H1 (cell line): ENCODE results near the gene NDUFAF8. TPM values are rescaled to one million over a fixed set of nuclear protein-coding genes. Genes with fewer than 3 reads are reported as not detected.

Source experiments
- CTCF ChIA-PET: fragments of 300-600 bp; sonication (Branson Sonifier 250); formaldehyde crosslinking; loops from one replicate; lab custom pipeline; 2021; ENCODE audit not compliant: partially characterized antibody; lab: Charles Lee
- POLR2A ChIA-PET: fragments of 300-600 bp; sonication (Branson Sonifier 250); formaldehyde crosslinking; loops from one replicate; lab custom pipeline; 2021; ENCODE audit warnings: inconsistent platforms; ENCODE audit not compliant: partially characterized antibody; lab: Charles Lee
- DNase-seq, 2 experiments: peaks; one replicate each; pipeline versions ENCODE4 v3.0.0 to v3.0.0-alpha.2; 2010 to 2022; ENCODE audit warnings: low spot score in 2 of 2, low read depth in 1 of 2, mixed read lengths in 1 of 2
- FAIRE-seq: peaks from 2 replicates; lab custom pipeline; 2011; peaks lifted over from hg19 to GRCh38; lab: Jason Lieb, UNC
- H2AFZ ChIP-seq: 2 replicates; pipeline ENCODE4 v1.8.1; 2012; ENCODE audit warnings: low read length, inconsistent platforms
- H2AK5ac ChIP-seq: 2 replicates; pipeline ENCODE4 v1.6.1; 2013; ENCODE audit warnings: low read depth, low read length
- H2BK120ac ChIP-seq: replicated peaks from 2 replicates; pipeline ENCODE3; 2013; ENCODE audit warnings: low read depth, low read length, inconsistent platforms
- H2BK12ac ChIP-seq: 2 replicates; pipeline ENCODE4 v1.6.1; 2013; ENCODE audit warnings: low read depth, low read length
- H2BK15ac ChIP-seq: 2 replicates; pipeline ENCODE4 v1.6.1; 2013; ENCODE audit warnings: low read length
- H2BK20ac ChIP-seq: 2 replicates; pipeline ENCODE4 v1.6.1; 2013; ENCODE audit warnings: low read length
- H2BK5ac ChIP-seq: 2 replicates; pipeline ENCODE4 v1.6.1; 2013; ENCODE audit warnings: low read depth, low read length
- H3K14ac ChIP-seq: 2 replicates; pipeline ENCODE4 v1.6.1; 2013; ENCODE audit warnings: inconsistent platforms; ENCODE audit not compliant: insufficient read length
- H3K18ac ChIP-seq: 2 replicates; pipeline ENCODE4 v1.6.1; 2013; ENCODE audit warnings: low read length; ENCODE audit errors: extremely low read depth
- H3K23ac ChIP-seq: 2 replicates; pipeline ENCODE4 v1.6.1; 2013; ENCODE audit warnings: inconsistent platforms; ENCODE audit not compliant: insufficient read length
- H3K23me2 ChIP-seq: 2 replicates; pipeline ENCODE4 v1.6.1; 2013; ENCODE audit warnings: low read depth, low read length
- H3K27ac ChIP-seq: 2 replicates; pipeline ENCODE4 v1.6.1; 2011; ENCODE audit warnings: low read depth, low read length, inconsistent platforms
- H3K27me3 ChIP-seq, 4 experiments: replicated peaks in 1 of 4; 1 replicate in 1 of 4; 2 replicates in 3 of 4; pipeline versions ENCODE4 v1.6.1 to v1.8.1; 2011 to 2013; ENCODE audit warnings: low read length in 3 of 4, mild to moderate bottlenecking in 3 of 4, inconsistent platforms in 2 of 4, mixed read lengths in 2 of 4, moderate library complexity in 1 of 4; ENCODE audit not compliant: control insufficient read depth in 3 of 4, insufficient read depth in 3 of 4; ENCODE audit errors: extremely low read depth in 1 of 4
- H3K36me3 ChIP-seq, 4 experiments: 2 replicates each; pipeline versions ENCODE4 v1.6.1 to v1.8.1; 2011 to 2013; ENCODE audit warnings: mild to moderate bottlenecking in 4 of 4, low read length in 3 of 4, moderate library complexity in 2 of 4, control low read depth in 1 of 4, inconsistent platforms in 1 of 4; ENCODE audit not compliant: insufficient read depth in 4 of 4, control insufficient read depth in 2 of 4
- H3K4ac ChIP-seq: replicated peaks from 2 replicates; pipeline ENCODE3; 2013; ENCODE audit warnings: low read length, low read depth, mixed read lengths, inconsistent platforms; ENCODE audit not compliant: insufficient read length
- H3K4me1 ChIP-seq, 4 experiments: replicated peaks in 1 of 4; 1 replicate in 1 of 4; 2 replicates in 3 of 4; pipeline versions ENCODE4 v1.6.1 to v1.8.1; 2011 to 2013; ENCODE audit warnings: low read length in 3 of 4, inconsistent platforms in 2 of 4, mixed read lengths in 1 of 4; ENCODE audit not compliant: insufficient read depth in 4 of 4, control insufficient read depth in 3 of 4
- H3K4me2 ChIP-seq, 2 experiments: 2 replicates each; pipeline versions ENCODE4 v1.6.1 to v1.8.1; 2011 to 2013; ENCODE audit warnings: low read depth in 2 of 2, low read length in 2 of 2, control low read depth in 1 of 2, inconsistent platforms in 1 of 2, mild to moderate bottlenecking in 1 of 2; ENCODE audit not compliant: insufficient read depth in 1 of 2
- H3K4me3 ChIP-seq, 4 experiments: fragments of 200-600, 300-600 bp in 1 of 4; sonication (generic), shearing (Covaris generic), sonication (Bioruptor Twin) in 1 of 4; 2 replicates each; pipeline versions ENCODE4 v1.5.1 to v1.8.1; 2011 to 2016; ENCODE audit warnings: low read length in 4 of 4, low read depth in 3 of 4, control low read depth in 2 of 4, inconsistent platforms in 2 of 4, mild to moderate bottlenecking in 2 of 4, mixed read lengths in 1 of 4, moderate library complexity in 1 of 4; ENCODE audit not compliant: insufficient read depth in 2 of 4; ENCODE audit errors: extremely low read depth in 1 of 4
- H3K56ac ChIP-seq: replicated peaks from 2 replicates; pipeline ENCODE3; 2013; ENCODE audit warnings: low read depth, mild to moderate bottlenecking, mixed read lengths, low read length, inconsistent platforms; ENCODE audit not compliant: insufficient read length
- H3K79me1 ChIP-seq: 2 replicates; pipeline ENCODE4 v1.6.1; 2013; ENCODE audit warnings: low read depth, low read length, control low read depth
- H3K79me2 ChIP-seq, 2 experiments: 2 replicates each; pipeline versions ENCODE4 v1.6.1 to v1.8.1; 2012 to 2013; ENCODE audit warnings: low read length in 2 of 2, mild to moderate bottlenecking in 2 of 2, inconsistent platforms in 1 of 2; ENCODE audit not compliant: insufficient read depth in 2 of 2, control insufficient read depth in 1 of 2
- H3K9ac ChIP-seq, 4 experiments: replicated peaks in 1 of 4; 1 replicate in 1 of 4; 2 replicates in 3 of 4; pipeline versions ENCODE4 v1.6.1 to v1.8.1; 2011 to 2013; ENCODE audit warnings: low read depth in 3 of 4, low read length in 3 of 4, control low read depth in 2 of 4, mild to moderate bottlenecking in 2 of 4, moderate library complexity in 2 of 4, inconsistent platforms in 1 of 4; ENCODE audit errors: extremely low read depth in 1 of 4
- H3K9me3 ChIP-seq, 2 experiments: 2 replicates each; pipeline versions ENCODE4 v1.6.1 to v1.8.1; 2012 to 2013; ENCODE audit warnings: mild to moderate bottlenecking in 2 of 2, moderate library complexity in 2 of 2, control low read depth in 1 of 2, inconsistent platforms in 1 of 2, low read depth in 1 of 2, low read length in 1 of 2, mixed read lengths in 1 of 2; ENCODE audit not compliant: insufficient read depth in 2 of 2
- H4K20me1 ChIP-seq, 2 experiments: replicated peaks in 1 of 2; 2 replicates each; pipeline versions ENCODE3 to v1.8.1; 2011 to 2013; ENCODE audit warnings: inconsistent platforms in 2 of 2, low read length in 2 of 2, mild to moderate bottlenecking in 1 of 2; ENCODE audit not compliant: insufficient read depth in 2 of 2, control insufficient read depth in 1 of 2
- H4K5ac ChIP-seq: 2 replicates; pipeline ENCODE4 v1.6.1; 2013; ENCODE audit warnings: low read length, low read depth, mixed read lengths, inconsistent platforms; ENCODE audit not compliant: insufficient read length
- H4K8ac ChIP-seq: 2 replicates; pipeline ENCODE4 v1.8.0; 2013; ENCODE audit warnings: mild to moderate bottlenecking, moderate library complexity, low read length, inconsistent platforms; ENCODE audit not compliant: insufficient read depth; ENCODE audit errors: extremely low read depth
- H4K91ac ChIP-seq: replicated peaks from 2 replicates; pipeline ENCODE3; 2013; ENCODE audit warnings: low read length, mixed read lengths, inconsistent platforms; ENCODE audit not compliant: insufficient read length
- BRCA1 ChIP-seq: IDR thresholded peaks from 2 replicates; pipeline ENCODE4 v1.6.1; 2012; ENCODE audit warnings: low read depth, low read length, improper control_type of control experiment
- FOSL1 ChIP-seq: IDR thresholded peaks from 2 replicates; pipeline ENCODE4 v1.6.1; 2011; ENCODE audit warnings: mild to moderate bottlenecking, low read depth, low read length, moderate library complexity; ENCODE audit not compliant: insufficient read depth
- KDM1A ChIP-seq: fragments of 200-600, 300-600 bp; sonication (generic); IDR thresholded peaks from 2 replicates; pipeline ENCODE4 v1.7.1; 2016; ENCODE audit warnings: mild to moderate bottlenecking, low read length, borderline replicate concordance
- SP2 ChIP-seq: IDR thresholded peaks from 2 replicates; pipeline ENCODE4 v1.6.1; 2012; ENCODE audit warnings: mild to moderate bottlenecking, low read length, inconsistent platforms
- SUZ12 ChIP-seq: fragments of 200-600 bp; sonication (generic); IDR thresholded peaks from 2 replicates; pipeline ENCODE4 v1.6.1; 2012; ENCODE audit warnings: mild to moderate bottlenecking, inconsistent platforms, low read length, moderate library complexity, mixed read lengths
- TBP ChIP-seq: IDR thresholded peaks from 2 replicates; pipeline ENCODE4 v1.6.1; 2011; ENCODE audit warnings: low read depth, low read length, improper control_type of control experiment
- WGBS, 2 experiments: shearing (Covaris generic) in 1 of 2; methylation state at CpG; one replicate each; pipeline versions ENCODE4 v1.1.6 to v1.1.7; 2013 to 2015; ENCODE audit warnings: low lambda C conversion rate in 2 of 2, mixed read lengths in 2 of 2, inconsistent platforms in 1 of 2, low coverage in 1 of 2, missing lambda C conversion rate in 1 of 2; ENCODE audit not compliant: insufficient replicate concordance in 2 of 2, insufficient coverage in 1 of 2, insufficient read length in 1 of 2; ENCODE audit errors: extremely low coverage in 1 of 2, missing lambda C conversion rate in 1 of 2; 5-methylcytosine and 5-hydroxymethylcytosine counted together
- polyA plus RNA-seq, 7 experiments: library from polyadenylated mRNA; depleted of rRNA in 3 of 7; stranded (reverse) in 5 of 7; unstranded in 2 of 7; fragments of >200 nt in 5 of 7; fragments of 200-250 nt in 2 of 7; gene quantifications; 1 replicate in 5 of 7; 2 replicates in 1 of 7; 4 replicates in 1 of 7; pipeline versions ENCODE4 v1.2.1 to v1.2.3, GENCODE V29; 2011 to 2013; ENCODE audit warnings: missing spikeins in 2 of 7, mixed read lengths in 2 of 7
- total RNA-seq: library from RNA; stranded (reverse); fragmentation: NEBNext Ultra II Directional; extraction: Animal tissue kit (Norgen Biotek cat#: 25700); gene quantifications from 2 replicates; pipeline ENCODE4 v1.2.1, GENCODE V29; 2021
- TF ChIP-seq, protein P1 (sequence below): IDR thresholded peaks from 2 replicates; pipeline ENCODE4 v1.6.1; 2011; ENCODE audit warnings: low read depth, mild to moderate bottlenecking, low read length; ENCODE audit not compliant: insufficient read depth

The NDUFAF8 gene
- total and polyA plus RNA-seq, 2 of the 8 experiments (the other 6 are each of a cell fraction or from before 2014, with no cell fraction given) = 48.9 to 91.1 TPM

DNA sequence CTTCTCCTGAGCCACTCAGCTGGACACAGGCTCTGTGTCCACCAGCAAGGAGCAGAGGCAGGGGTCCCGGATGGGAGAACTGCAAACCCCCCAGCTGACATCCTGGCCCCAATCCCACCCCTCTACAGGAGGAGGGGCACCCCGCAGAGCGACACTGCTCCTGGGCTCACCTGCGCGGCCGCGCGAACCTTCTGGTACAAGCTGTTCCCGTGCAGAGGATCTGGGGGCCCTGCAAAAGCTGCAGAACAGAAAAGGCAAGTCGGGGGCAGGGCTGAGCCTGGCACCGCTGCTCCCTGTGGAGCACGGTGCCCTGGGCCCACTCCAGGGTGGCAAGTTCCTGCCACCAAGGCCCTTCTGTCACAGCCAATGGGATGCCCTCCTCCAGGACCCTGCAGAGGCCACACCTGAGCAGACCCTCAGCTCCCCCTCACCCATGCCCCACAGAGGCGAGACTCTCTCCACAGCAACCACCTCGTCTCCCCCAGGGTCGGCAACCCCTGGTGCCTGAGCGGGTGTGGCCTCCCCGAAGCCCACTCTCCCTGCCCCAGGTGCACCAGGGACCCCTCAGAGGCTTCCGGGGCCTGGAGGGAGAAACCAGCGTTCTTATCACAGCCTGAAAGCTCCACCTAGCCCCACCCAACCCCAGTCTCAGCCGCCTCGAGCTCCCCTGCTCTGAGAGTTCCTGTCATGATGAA is 5.2 kb upstream of the NDUFAF8 start:
- POLR2A ChIA-PET = interaction anchor here (1.5 kb wide), 1 partner anchor 13 kb away, joined by 3 read pairs; no protein-coding TSS in a partner anchor
- peaks cover 0 to 12% of the 10 kb centered on the region in 2 experiments; a peak in 1 of 4 replicates for H3K79me2 ChIP-seq
- WGBS, 2 experiments = 97% methylated on average over 15 of the region's 21 CpGs; no CpG with 5 or more reads in 1 of the 2 experiments
- H3K4me3 ChIP-seq = no peak overlapping the region
- no peak overlapping the region for H2BK20ac ChIP-seq
- H2BK5ac ChIP-seq = no peak overlapping the region
- H3K4me2 ChIP-seq = no peak overlapping the region
- peaks cover 2% of the 10 kb centered on the region; the same call in 1 of the 2 replicates for H3K23me2 ChIP-seq
- H4K5ac ChIP-seq = no peak overlapping the region
- no peaks in the 10 kb centered on the region; a peak in 1 of 4 replicates for H3K9me3 ChIP-seq
- H3K23ac ChIP-seq = no peak overlapping the region
- H4K8ac ChIP-seq = no peak overlapping the region
- no peak for DNase-seq
- no peak overlapping the region for H3K27ac ChIP-seq
- H3K27me3 ChIP-seq = no peaks in the 10 kb centered on the region
- FAIRE-seq = no peak
- no peak overlapping the region for H3K9ac ChIP-seq
- peaks cover 4 to 18% of the 10 kb centered on the region in 2 experiments for H4K20me1 ChIP-seq
- no peak overlapping the region for H2AK5ac ChIP-seq
- TF ChIP-seq, protein P1, sequence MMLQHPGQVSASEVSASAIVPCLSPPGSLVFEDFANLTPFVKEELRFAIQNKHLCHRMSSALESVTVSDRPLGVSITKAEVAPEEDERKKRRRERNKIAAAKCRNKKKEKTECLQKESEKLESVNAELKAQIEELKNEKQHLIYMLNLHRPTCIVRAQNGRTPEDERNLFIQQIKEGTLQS = no peak
- TF ChIP-seq TBP (no peak), BRCA1 (no peak), KDM1A (no peak), SP2 (no peak), SUZ12 (no peak), FOSL1 (no peak)
- TF ChIP-seq, all 59 proteins: peak for 0
- H3K36me3 ChIP-seq = peaks cover 0 to 18% (median 4%) of the 10 kb centered on the region in 4 experiments; a peak in 5 of 8 replicates
- H2AFZ ChIP-seq = no peak overlapping the region
- CTCF ChIA-PET = interaction anchor here (1.0 to 1.2 kb wide), 3 partner anchors 16 to 104 kb away, joined by 3 read pairs; no protein-coding TSS in a partner anchor
- no peak overlapping the region for H2BK12ac ChIP-seq
- H4K91ac ChIP-seq = no peak overlapping the region
- H3K79me1 ChIP-seq = peaks cover 9% of the 10 kb centered on the region
- H3K4me1 ChIP-seq = peaks cover 0 to 9% (median 3%) of the 10 kb centered on the region in 4 experiments; a peak in 5 of 7 replicates
- no peak overlapping the region for H3K4ac ChIP-seq
- no peak overlapping the region for H3K14ac ChIP-seq
- no peak overlapping the region for H3K56ac ChIP-seq
- H2BK120ac ChIP-seq = no peak overlapping the region
- H3K18ac ChIP-seq = no peak overlapping the region
- H2BK15ac ChIP-seq = no peak overlapping the region
